Measurements from ENCODE around the gene SSR1.

GRCh38 chr6:7230327-7230691, 82.7 kb downstream of the SSR1 start:
- no peak for TF ChIP-seq GATA3 (IDR thresholded peaks at IDR 0.05; ENCODE audit: low read depth, low read length)
- no peak for TF ChIP-seq GATA2 (IDR thresholded peaks at IDR 0.05; ENCODE audit: low read depth, low read length)
